GM18873 (cell line): Measurements from ENCODE around the gene PGAP1.

ENCODE experiments used
- ATAC-seq: cut with Tn5 transposase; IDR thresholded peaks from one replicate; pipeline ENCODE4 v1.9.1; 2021; ENCODE audit warnings: mild to moderate bottlenecking, moderate library complexity, moderate number of reproducible peaks; ENCODE audit not compliant: unreplicated experiment, low FRiP score

Gene PGAP1

DNA sequence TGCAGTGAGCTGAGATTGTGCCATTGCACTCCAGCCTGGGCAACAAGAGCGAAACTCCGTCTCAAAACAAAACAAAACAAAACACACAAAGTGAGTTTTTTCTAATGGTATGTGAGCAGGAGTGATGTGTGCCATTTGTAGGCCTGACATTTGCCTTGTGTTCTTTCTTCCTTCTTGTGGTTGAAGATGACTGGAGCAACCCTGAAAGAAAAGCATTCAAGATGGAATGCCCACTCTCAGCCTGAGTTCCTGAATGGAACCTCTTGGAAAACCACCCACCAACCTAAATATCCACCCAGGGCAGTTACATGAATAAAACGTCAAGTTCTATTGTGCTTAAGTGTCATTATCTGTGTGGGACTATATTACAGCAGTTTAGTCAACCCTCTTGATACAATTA, 26.5 kb downstream of the PGAP1 start:
- ATAC-seq, result no peak

DNA sequence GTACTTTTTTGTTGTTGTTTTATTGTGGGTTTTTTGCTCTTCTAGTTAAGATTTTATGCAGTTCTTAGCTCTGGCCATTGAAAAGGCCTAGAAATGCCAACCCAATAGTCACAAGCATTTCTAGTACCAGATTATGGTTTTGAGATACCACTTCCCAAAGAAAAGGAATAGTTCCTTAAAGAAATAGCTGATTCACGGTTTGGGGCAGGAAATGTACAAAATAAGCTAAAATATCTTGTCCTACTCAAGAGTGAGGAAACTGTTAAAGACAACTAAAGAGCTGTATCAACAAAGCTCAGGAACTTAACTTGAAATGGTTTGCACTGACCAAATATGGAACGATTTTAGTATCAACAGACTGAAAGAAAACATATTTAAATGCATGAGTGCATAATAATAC, 35.4 kb downstream of the PGAP1 start:
- no peak for ATAC-seq

DNA sequence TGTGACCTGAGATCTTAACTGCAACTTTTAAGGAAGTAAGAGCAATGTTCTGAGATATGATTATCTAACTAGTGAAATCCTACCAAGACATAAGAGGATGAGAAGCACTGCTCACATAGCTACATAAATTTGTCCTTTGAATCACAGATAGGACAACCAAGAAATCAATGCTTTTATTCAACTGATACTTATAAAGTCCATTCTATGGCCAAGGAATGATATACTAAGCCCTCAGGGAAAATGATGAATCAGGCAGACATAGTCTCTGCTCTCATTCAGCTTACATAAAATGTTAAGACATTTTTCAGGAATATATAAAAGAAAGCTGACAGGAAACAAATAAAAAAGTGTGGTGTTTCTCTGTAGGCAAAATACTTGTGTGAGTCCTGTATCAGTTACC, 39.1 kb downstream of the PGAP1 start:
- ATAC-seq, result no peak

DNA sequence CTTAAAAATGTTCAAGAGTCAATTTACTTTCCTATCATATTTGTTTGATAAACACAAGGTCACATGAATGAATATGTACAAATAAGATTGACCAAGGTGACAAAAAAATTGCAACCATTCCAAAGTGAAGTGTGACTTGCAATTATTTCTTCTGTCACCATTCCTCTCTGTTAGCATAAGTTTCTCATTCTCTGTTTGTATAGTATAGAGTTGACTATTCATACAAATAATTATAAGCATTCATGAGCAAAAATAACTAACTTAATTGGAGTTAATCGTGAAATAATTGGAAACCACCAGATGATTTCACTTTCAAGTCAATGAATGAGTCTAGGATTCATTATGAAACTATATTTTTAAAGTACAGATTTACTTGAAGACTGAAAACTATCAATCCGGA, 42.1 kb downstream of the PGAP1 start:
- ATAC-seq, result no peak

DNA sequence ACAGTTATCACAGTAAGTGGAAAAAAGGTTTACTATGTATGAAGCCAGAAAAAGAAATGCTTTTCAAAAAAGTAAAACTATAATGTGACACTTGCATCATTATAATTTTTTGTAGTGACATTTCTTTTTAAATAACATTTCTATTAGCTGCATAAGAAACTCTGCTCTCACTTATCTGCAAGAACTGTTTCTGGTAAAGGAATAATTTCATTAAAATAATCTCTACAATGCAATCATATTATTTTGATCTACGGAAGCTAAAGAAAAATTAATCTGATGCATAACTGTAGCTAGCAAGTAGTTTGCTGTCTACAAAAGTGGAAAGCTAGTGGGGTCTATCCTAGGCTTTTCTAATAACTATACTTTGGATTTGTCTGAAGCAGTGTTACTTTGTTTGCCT, 50.1 kb downstream of the PGAP1 start:
- ATAC-seq, result no peak

- ATAC-seq, result no peak
Measured at GRCh38 chr2:196875414-196875813, 51.1 kb downstream of the PGAP1 start.

DNA sequence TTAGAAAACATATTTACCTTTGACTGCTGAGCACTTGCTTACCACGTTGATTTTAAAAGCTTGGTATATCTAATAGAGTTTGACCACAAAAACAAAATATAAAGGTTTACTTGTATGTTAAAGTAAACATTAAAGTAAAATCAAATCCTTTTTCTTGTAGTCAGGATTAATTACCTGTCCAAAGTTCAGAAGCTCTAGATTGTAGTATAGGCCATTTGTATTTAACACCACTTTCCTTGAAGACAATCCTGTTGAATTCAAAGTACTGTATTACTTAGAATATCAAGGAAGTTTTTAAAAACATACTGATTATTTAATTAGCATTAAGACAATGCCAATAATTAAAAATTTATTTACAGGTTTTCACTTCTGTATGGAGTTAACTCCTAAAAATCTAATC, 53.0 kb downstream of the PGAP1 start:
- ATAC-seq, result no peak

GRCh38 chr2:196854629-196855028, 71.9 kb downstream of the PGAP1 start:
- no peak for ATAC-seq

DNA sequence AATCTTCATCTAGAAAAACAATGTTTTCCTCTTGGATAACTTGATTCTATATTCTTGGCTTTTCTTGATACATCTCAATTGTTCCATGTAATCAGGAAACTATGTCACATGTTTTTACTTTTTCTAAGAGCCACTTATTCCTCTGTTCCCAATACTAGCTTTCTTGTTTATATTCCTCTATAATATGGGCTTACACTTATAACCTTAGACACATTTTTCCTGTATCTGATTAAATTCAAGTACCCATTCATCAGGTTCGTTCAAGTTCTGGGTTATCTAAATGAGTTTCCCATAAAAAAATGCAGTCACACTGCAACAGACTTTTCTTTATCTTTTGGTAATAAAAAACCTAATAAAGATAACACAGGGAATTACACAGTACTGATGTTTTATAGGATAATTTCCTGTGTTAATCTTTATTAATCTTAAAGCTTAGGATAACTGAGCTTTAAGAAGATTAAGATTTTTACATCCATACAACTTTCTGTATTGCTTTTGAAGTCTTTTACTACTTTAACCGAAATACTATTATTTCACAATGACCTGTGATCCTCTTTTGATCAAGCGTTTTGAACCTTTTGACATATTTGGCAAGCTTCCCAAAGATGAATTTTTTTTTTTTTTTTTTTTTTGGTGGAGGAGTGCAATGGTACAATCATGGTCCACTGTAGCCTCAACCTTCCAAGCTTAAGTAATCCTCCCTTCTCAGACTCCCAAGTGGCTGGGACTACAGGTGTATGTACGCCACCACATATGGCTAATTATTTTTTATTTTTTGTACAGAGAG, 73.0 kb downstream of the PGAP1 start:
- ATAC-seq, result no peak

- no peak for ATAC-seq
Measured at GRCh38 chr2:196851088-196851487, 75.4 kb downstream of the PGAP1 start.

GRCh38 chr2:196849895-196850294, 76.6 kb downstream of the PGAP1 start:
- no peak for ATAC-seq

- ATAC-seq, result no peak
Measured at GRCh38 chr2:196846295-196846694, 80.2 kb downstream of the PGAP1 start.

DNA sequence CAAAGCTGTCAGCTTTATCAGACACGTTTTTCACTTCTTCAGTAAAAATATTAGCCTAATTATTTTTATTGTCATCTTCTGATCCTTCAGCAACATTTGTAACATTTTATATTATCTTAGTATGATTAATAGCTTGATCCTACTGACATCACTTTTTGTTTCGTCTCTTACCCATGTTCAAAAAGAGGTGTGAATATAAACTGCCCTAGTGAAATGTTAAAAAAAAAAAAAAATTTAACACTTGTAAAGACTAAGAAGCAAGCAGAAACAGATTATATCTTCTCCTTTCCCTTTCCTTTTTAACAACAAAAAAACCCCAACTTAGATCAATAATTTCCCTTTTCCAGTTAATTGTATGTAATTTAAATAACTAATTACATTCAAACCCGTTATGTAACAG, 81.1 kb downstream of the PGAP1 start:
- ATAC-seq, result no peak

GRCh38 chr2:196840171-196840570, 86.3 kb downstream of the PGAP1 start:
- no peak for ATAC-seq

- ATAC-seq, result no peak
Measured at GRCh38 chr2:196839574-196839973, 86.9 kb downstream of the PGAP1 start.

DNA sequence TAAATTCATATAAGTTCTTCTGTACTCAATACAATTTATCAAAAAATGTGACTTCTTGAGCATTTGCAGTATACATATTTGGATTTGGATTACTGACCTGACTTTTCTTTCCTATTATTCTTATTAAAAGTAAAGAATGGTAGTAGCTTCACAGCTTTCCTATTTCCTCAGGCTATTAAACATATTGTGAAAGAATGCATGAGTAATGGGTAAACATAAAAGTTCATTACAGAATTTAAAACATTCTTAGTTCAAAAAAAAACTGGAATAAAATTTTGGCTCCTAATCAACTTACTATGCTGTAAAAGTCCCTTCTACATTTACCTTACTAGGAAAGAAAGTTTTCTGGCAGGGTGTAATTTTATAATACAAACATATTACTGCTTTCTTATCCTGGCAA, 90.1 kb downstream of the PGAP1 start:
- ATAC-seq, result no peak

DNA sequence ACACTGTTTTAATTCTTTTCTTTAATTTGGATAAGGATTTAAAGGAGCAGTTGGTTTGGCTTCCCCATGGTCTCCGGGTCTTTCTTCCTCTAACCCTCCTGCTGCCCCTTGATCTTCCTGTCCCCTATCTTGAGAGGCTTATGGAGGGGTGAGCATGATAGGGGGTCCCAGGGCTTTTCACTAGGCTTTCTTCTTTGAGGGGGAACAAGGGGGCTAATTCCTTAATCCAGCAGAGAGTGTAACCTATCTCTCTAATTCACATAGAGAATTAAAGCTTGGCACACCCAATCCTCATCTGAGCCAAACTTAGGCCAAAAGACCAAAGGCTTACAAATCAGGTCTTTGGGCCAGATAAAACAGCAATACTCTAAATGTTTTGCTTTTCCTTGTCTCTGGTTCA, 95.8 kb downstream of the PGAP1 start:
- no peak for ATAC-seq

GRCh38 chr2:196827356-196827755, 99.2 kb downstream of the PGAP1 start:
- no peak for ATAC-seq

GRCh38 chr2:196823750-196824522, 102.6 kb downstream of the PGAP1 start:
- ATAC-seq, result no peak

GRCh38 chr2:196821195-196821594, 105.3 kb downstream of the PGAP1 start:
- ATAC-seq, result no peak

DNA sequence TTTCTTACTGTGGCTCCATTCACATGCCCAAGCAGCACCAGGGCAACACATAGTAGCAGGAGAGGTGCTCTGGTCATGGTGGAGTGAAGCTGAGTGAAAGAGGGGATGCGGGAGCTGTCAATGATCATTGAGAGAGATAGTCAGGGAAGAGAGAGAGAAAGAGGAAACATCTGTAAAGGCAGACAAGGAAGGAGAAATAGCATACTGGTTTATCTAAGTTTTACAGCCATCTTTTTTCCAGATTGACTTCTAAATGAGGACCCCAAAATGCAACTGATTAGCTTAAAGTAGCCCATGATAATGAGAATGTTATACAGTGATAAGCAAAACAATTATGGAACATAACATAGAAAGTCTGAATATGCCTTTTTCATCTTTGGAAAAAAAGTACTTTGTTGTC, 117.2 kb downstream of the PGAP1 start, which contains the start of gene C2orf66:
Gene C2orf66 (minus strand): TSS at position 96 of the 400 bp plus-strand sequence. CDS start 19 bp downstream, at position 77.
- no peak for ATAC-seq
